Hematopoietic multipotent progenitor cell treated with erythropoietin and hydrocortisone succinate and interleukin-3 and kit ligand, for 15 days (in vitro differentiated cells): Measurements from ENCODE around the gene FETUB.
A peak's percentile ranks its signal among the peaks of the same experiment; 100 is the strongest.
"Not testable (repeated sequence)": the region's sequence is repeated elsewhere in the genome, so short reads cannot be mapped to it uniquely, and the experiment has no call there.

Experiments
- DNase-seq: peaks from one replicate; pipeline ENCODE4 v3.0.0-alpha.2; 2015; ENCODE audit warnings: low spot score

Gene FETUB

DNA sequence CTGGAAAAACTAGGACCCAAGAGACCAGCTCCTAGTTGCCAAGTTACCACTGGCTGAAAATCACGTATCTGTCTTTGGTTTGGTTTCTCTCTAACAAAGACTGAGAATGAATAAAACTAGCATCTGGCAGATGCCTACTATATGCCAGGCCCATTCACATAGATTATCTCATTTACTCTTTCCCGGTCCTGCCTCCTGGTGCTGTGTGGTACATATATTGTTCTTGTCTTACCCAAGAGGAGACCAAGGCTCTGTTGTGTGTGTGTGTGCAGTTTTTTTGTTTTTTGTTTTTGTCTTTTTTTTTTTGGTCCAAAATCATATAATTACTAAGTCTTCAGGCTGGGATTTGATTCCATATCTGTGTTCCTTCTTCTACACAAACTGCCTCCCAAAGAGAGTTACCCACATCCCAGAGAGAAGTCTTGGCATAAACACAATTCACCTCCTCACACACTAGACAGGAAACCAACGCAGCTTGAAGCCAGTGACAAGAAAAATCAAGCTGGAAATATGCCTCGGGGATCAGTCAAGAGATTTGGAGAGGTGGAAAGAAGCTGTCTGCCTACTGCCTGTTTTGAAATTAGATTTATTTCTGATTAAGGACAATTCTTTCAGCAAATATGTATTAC lies 26.4 kb upstream of the FETUB start:
- DNase-seq, result no peak

DNA sequence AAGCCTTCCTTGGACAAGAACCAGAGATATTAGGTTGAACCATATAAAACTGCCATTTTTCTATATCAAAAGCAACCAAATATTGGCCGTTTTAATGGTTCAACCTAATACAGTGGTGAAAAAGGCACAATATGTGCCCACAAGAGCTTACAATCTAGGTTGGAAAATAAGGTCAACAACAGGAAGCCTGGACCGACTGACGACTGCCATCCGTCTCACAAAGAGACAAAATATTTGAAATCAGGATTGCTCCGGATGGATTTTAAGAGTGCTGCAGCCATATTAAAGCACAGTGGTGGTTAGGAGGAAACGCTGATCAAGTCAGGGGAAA lies 26.0 kb upstream of the FETUB start:
- DNase-seq, result no peak

DNA sequence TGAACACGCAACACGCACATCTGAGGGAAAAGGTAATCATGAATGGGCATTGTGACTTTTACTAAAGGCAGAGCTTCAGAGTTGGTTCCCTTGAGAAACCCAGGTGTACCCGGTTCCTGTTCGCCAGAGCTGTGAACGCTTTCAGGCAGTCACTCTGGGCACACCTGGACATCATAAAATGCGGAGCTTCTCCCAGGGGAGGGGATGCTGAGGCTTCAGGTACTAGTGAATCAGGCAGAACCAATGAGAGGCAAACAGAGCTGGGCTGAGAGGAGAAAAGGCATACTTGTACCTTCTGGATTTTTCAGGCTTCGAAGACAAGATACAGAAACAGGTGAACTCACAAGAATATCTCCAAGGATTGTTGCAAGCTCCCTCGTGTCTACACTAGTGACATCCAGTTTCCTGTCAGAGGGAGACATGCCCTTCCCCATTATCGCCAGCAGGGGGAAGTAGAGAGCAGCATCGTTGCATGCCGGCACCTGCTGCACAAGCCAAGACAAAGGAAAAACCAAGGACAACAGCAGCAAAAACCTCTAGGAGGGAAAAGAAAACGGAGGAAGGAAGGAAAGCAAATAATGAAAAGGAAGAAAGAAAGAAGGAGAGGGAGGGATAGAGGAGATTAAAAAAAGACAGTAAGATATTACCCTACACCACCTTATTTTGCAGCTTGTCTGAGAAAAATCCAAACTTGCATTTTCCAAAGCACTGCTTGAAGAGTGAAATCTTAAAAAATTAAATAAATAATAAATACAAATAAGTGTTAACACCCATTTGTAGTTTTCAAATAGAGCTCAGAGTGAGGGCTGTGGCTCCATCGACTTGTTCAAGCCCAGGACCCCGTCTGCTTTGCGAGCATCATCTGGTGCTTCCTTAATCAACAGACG lies 25.4 kb upstream of the FETUB start:
- DNase-seq, result peak; percentile 74

DNA sequence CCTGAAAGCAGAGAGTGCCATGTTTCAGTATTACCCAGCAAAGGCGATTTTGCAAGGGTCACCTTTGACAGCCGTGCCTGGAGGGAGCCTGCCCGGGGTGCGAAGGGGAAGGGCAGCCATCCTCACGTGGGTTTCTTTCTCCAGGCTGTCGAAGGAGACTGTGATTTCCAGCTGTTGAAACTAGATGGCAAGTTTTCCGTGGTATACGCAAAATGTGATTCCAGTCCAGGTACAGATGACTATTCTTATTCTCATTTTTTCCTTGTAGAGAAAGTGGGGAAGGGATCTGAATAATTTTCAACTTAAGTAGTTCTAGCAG lies 23.9 kb upstream of the FETUB start:
- no peak for DNase-seq

DNA sequence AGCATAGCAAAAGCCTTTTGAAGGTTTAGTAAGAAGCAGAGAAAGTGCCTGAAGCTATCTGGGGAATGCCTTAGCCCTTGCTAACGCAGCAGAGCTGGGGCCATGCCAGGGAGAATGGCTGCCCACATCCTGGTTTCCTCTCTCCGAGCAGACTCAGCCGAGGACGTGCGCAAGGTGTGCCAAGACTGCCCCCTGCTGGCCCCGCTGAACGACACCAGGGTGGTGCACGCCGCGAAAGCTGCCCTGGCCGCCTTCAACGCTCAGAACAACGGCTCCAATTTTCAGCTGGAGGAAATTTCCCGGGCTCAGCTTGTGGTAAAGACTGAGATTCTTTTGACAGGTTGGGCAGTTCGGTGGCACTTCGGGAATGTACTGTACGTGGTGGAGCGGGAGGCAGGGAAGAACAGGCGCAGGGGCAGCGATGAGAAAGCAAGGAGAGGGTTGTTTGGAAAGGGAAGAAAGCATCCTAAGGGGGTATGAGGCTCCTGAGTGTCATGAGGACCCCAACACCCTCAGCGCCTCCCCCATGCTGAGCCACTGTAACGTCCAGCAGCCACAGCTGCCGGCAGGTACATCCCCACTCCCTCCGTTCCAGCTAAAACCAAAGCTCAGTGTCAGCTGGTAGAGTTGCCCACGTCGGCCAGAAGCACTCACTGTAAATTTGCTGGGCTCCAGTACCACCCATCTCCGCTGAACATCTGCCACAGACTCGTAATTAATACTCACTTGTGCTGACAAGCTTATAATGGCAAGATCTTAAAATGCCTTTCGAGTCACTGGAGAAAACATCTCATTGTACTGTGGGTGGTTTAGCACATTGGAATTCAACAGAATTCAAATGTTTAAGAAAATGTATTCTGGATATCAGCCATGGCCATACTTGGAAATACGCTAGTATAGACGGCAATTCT lies 22.9 kb upstream of the FETUB start:
- peak; percentile 80 for DNase-seq

DNA sequence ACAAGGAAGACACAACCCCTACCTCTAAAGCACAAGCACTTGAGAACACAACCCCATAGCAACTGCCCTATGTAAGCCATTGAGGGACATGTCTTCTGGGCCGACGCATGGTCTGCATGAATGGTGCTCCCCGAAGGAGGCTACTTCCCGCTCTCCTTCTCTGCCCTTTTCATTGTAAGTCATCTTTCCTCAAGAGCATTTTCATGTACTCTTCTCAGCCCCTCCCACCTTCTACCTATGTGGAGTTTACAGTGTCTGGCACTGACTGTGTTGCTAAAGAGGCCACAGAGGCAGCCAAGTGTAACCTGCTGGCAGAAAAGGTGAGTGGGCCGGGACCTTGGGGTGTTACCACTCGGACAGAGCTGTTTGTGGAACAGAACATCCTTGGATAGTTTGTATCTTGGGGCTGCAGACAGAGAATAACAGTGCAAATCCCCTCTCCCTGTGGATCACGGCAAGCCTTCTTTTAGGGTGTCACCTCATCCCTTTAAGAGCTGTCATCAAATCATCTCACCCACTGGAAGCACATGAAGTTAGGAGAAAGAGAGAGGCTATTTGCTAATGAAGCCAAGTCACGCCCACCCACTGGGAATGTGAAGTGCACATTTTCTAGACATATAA lies 21.8 kb upstream of the FETUB start:
- DNase-seq, result no peak

DNA sequence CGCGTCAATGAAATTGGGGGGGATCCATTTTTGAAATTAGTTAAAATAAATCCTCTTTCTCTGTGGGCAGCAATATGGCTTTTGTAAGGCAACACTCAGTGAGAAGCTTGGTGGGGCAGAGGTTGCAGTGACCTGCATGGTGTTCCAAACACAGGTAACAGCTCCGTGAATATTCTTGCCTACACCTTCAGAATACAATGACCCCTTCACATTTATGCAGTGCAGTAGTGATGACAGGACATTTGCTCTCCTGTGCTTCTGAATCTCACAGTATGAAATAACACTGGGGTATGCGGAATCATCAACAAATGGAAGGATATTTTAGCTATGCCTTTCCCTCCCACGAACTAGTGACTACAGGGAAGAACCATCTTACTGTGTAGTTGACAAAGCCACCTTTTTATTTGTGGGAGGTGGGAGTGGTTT lies 20.4 kb upstream of the FETUB start:
- no peak for DNase-seq

DNA sequence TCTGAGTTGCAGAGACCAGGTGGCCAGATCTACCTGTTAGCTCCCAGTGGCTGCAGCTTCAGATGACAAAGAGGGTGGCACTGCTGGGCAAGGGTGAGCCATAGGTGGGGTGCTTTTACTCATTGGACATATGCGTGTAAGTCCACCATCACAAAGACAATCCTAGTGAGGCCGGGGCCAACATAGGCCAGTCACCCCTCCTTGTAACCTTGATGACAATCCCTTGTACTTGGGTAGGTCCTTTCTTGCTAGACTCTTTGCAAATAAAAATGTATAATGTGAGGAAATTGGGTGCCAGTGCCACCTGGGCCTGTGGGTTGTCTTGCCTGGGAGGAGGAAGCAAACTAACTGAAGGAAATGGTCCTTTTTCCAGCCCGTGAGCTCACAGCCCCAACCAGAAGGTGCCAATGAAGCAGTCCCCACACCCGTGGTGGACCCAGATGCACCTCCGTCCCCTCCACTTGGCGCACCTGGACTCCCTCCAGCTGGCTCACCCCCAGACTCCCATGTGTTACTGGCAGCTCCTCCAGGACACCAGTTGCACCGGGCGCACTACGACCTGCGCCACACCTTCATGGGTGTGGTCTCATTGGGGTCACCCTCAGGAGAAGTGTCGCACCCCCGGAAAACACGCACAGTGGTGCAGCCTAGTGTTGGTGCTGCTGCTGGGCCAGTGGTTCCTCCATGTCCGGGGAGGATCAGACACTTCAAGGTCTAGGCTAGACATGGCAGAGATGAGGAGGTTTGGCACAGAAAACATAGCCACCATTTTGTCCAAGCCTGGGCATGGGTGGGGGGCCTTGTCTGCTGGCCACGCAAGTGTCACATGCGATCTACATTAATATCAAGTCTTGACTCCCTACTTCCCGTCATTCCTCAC lies 19.7 kb upstream of the FETUB start:
- no peak for DNase-seq

DNA sequence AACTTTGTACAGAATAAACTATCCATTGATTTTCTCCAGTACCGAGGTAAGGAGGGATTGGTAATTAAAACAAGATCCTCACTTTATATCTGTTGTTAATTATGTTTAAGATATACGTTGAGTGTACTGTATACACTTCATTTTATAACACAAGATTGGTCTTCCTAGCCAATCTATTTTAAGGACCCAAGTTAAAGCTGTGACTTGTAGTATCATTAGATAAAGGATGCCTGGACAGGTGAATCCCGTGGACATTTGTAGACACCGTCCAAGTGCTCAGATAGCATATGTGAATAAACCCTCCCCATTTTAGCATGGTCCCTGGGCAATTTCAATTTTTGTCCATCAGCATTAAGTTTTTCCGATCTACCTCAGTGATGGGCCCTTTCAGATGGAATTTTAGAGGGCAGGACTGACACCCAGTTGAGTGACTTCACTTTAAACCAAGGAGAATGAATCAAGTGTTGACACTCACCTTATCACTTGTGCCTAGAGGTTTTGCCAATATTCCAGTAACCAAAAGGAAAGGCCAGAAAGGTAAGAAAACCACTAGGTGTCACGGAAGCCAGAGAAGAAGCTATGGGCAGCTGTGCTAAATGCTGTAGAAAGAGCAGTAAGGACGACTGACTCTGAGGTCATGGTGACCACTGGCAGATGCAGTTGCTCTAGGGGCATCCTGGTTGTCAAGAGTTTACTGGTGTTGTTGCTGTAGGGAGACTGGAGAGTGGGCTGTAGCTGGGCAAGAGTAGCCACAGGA lies 18.1 kb upstream of the FETUB start:
- no peak for DNase-seq

DNA sequence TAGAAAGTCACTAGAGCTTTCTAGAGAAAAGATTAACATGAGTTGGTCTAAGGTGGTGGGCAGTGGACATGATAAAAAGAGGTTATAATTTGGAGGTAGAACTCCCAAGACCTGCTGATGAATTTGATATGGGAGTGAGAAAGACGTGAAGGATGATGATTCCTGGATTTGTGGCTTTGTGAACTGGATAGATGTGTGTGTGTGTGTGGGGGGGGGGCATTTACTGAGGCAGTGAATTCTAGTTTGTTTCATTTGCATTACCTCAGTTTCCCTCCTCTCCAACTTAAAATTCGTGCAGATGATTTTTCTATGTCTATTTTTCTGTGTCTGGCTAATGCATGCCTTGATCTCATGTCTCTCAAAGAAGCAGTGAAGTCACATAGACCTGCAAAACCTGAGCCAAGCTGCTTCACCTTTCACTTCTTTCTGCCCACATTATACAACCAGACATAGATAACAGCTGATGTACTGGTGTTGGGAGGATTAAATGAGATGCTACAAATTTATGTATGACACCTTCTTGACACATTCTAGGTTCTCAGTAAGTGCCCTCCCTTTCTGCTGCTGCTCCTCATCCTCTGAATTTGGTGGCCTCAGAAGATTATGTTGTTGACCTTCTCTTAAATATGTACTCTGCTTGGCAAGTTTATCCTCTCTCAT lies 17.4 kb upstream of the FETUB start:
- DNase-seq, result no peak

DNA sequence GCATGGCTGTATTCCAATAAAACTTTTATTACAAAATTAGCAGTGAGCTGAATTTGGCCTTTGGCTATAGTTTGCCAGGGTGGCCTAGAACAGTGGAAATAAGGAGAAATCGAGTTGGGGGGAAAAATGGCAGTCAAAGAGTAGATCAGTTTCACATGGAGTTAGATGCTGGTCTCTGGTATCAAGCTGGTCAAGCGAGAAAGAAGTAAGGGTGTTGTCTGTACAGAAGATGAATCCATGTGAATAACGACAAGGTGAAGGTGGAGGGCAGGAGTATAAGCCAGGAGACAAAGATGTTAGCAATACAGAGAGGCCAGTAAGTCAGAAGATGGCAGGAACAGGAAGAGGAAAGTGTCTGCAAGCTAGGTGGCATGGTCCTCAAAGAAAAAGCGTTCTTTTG lies 15.6 kb upstream of the FETUB start:
- DNase-seq, result no peak

DNA sequence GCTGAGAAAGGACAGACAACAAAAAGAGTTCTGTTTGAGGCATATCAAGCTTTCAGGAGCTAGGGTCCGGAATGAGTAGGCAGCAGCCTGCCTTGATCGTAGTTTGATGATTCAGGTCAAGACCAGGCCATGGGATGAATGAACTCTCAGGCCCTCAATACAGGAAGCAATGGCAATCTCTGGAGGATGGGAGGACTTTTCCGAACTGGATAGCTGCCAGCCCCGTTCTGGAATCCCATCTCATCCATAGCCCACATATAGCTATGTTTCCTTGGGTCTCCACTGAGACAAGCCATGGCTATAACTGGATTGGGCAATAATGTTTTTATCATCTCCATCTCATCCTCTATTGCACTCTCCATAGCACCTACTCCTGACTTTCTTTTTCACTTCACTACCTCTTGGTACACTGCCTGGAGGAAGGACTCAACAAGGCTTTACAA lies 14.6 kb upstream of the FETUB start:
- no peak for DNase-seq

DNA sequence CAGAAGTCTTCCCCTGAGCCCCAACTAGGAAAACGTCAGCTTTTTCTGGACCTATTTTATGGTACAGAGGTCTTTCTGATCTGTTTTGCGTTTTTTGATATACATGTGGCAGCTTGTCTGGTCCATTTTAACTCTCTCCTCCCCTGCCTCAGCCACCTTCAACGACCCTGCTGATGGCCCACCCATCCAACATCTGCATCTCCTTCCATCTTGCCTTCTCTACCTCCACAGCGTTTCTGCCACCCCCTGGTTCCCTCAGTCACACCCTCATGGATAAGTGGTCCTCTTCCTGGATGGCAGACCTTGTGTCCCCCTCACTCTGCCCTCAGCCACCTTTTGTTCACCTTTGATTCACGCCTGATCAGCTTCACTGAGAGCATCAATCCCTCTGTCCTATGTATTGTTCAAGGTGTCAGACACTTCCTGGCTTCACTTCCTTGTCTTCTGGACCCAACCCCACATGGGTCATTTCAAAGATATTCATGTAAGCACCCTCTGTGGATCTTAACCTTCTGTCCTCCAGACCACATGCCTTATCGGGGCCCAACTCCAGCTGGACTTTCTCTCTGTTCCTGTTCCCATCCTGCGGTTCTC lies 13.8 kb upstream of the FETUB start:
- no peak for DNase-seq

DNA sequence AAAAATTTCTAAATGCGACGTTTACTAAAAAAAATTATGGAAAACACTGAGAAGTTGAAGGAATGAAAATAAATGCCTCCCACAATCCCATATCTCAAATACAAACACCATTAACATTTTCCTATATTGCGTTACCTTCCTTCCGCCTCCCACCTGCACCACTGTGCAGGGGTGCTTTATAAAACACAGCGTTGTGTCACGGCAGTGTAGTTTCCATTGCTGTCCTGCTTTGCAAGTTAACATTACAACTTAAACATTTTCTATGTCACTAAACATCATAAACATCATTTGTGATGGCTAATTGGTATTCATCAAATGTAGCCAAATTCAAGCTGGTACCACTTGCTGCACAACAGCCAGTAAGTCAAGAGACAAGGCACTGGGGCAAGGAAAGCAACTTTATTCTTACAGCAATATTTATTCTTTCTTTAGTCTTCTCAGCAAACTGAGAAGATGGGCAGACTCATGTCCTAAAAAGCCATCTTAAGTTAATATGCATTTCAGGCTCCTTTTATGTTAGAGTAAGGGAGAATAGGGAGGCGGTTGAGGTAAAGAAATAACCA lies 12.3 kb upstream of the FETUB start:
- DNase-seq, result no peak

DNA sequence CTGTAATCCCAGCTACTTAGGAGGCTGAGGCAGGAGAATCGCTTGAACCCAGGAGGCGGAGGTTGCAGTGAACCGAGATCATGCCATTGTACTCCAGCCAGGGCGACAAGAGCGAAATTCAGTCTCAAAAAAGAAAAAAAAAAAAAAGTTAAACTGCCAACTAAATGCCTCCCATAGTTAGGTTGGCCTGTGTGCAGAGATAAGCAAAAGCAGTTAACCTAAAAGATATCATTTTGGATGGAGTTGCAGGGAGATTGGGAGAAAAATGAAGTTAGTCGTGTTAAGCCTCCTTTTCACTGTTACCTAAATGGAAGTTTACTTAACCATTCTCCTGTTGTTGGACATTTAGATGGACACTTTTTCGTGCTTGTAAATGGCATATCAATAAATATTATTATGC lies 11.4 kb upstream of the FETUB start:
- DNase-seq, result peak; percentile 13

DNA sequence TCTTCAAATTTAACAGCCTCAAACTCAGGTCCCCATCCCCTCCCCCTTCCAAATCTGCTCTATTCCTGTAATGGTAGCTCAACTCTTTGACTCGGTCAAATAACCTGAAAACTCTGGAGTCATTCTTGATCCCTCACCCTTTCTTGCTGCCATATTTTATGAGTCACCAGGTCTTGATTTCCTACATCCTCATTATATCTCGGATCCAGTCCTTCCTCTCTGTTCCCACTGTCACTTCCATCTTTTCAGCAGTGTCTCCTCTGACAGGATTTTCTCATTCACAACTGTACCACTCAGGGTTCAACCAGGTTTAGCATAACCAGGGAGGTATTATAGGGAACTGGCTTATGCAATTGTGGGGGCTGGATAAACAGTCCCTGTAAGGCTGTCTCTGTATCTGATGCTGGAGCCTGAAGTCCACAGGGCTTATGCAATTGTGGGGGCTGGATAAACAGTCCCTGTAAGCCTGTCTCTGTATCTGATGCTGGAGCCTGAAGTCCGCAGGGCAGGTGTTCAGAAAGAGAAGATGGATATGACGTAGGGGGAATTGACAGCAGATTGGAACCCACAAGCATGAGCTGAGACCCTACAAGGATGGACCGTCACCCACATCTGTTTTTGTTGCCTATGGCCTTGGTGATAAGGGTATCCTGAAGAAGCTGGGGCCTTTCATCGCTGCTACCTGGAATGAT lies 9.1 kb upstream of the FETUB start:
- no peak for DNase-seq

DNA sequence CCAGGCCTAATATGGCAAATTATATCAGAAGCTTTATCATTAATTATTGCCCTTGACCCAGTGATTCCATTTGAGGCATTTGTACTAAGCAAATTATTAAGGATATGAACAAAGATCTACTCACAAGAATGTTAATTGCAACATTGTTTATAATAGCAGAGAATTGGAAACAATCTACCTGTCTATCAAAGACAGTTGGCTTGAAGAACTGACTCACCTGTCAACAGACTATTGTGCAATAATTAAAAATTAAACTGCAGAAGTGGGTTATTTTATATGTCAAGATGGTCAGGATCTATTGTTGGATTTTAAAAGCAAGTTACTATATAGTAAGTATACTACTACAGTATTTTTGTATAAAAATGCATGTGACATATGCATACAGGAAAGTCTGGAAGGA lies 6.7 kb upstream of the FETUB start:
- DNase-seq, result no peak

DNA sequence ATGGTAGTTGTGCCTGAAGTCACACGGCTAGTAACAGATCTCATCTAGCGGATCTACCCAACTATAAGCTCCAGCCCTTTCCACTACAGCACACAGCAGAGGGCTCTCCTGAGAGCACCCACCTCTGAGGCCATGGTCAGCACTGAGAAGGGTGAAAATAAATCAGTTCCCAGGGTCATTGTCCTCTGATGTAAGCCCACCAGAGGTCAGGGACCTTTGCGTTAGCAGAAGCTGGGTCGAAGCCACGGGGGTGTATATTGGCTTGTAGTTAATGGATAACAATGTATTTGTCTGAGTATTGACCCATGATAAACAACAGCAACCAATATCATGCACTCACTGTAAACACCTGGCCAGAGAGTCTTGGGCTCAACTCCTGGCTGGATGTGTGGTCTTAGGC lies 6.0 kb upstream of the FETUB start:
- DNase-seq, result not testable (repeated sequence)

DNA sequence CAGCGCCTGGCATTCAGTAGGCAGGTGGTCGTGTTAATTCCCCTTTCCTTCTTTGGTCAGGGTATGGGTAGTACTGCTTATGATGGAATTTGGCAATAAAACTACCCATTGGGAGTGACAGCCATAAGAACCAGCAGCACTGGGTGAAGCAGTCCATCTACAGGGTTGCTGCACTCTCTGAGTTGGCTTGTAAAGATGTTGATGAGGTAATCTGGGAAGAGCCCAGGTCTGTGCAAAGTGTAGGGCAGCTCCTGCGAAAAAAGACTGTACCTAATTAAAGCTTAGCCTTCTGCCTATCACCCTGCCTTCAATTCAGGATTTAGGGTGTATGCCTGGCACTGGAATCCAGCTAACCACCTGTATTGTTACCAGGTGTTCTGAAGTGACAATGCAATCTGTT lies 4.7 kb upstream of the FETUB start:
- no peak for DNase-seq
